Astrocyte (in vitro differentiated cells and primary cell): ENCODE data around the gene TBC1D5. TPM values are rescaled to one million over a fixed set of nuclear protein-coding genes. Genes with fewer than 3 reads are reported as not detected.
"Not testable (repeated sequence)": the region's sequence is repeated elsewhere in the genome, so short reads cannot be mapped to it uniquely, and the experiment has no call there.

Experiments used
- DNase-seq: peaks from one replicate; pipeline ENCODE4 v3.0.0-alpha.2; 2010; ENCODE audit warnings: low read depth
- FAIRE-seq: peaks from 2 replicates; lab custom pipeline; 2011; peaks lifted over from hg19 to GRCh38; lab: Jason Lieb, UNC
- H2AFZ ChIP-seq: 2 replicates; pipeline ENCODE4 v1.6.0; 2012; ENCODE audit warnings: low read depth, low read length, inconsistent platforms
- H3K27ac ChIP-seq: 2 replicates; pipeline ENCODE4 v1.5.1; 2011; ENCODE audit warnings: low read depth, low read length, inconsistent platforms
- H3K27me3 ChIP-seq: 2 replicates; pipeline ENCODE4 v1.6.0; 2011; ENCODE audit warnings: low read length, inconsistent platforms; ENCODE audit not compliant: insufficient read depth
- H3K36me3 ChIP-seq: 2 replicates; pipeline ENCODE4 v1.5.1; 2011; ENCODE audit warnings: low read length, inconsistent platforms; ENCODE audit not compliant: insufficient read depth
- H3K4me1 ChIP-seq: 2 replicates; pipeline ENCODE4 v1.5.1; 2011; ENCODE audit warnings: low read length, inconsistent platforms; ENCODE audit not compliant: insufficient read depth
- H3K4me2 ChIP-seq: 2 replicates; pipeline ENCODE4 v1.6.0; 2012; ENCODE audit warnings: low read length, inconsistent platforms
- H3K4me3 ChIP-seq: 2 replicates; pipeline ENCODE4 v1.5.1; 2011; ENCODE audit warnings: low read depth, mild to moderate bottlenecking, low read length, inconsistent platforms; ENCODE audit not compliant: insufficient read depth
- H3K79me2 ChIP-seq: 2 replicates; pipeline ENCODE4 v1.6.0; 2012; ENCODE audit warnings: mild to moderate bottlenecking, low read length, inconsistent platforms; ENCODE audit not compliant: insufficient read depth
- H3K9ac ChIP-seq: 2 replicates; pipeline ENCODE4 v1.6.0; 2012; ENCODE audit warnings: mild to moderate bottlenecking, low read length, inconsistent platforms
- H3K9me3 ChIP-seq: 2 replicates; pipeline ENCODE4 v1.5.1; 2012; ENCODE audit warnings: low read depth, mild to moderate bottlenecking, low read length, inconsistent platforms; ENCODE audit not compliant: insufficient read depth
- H4K20me1 ChIP-seq: 2 replicates; pipeline ENCODE4 v1.6.0; 2012; ENCODE audit warnings: low read length, inconsistent platforms; ENCODE audit not compliant: insufficient read depth
- H3K27ac Mint-ChIP-seq: one replicate; pipeline ENCODE4 v1.8.0; 2021; ENCODE audit warnings: mild to moderate bottlenecking, mixed read lengths; ENCODE audit not compliant: unreplicated experiment
- H3K27me3 Mint-ChIP-seq: one replicate; pipeline ENCODE4 v1.8.0; 2021; ENCODE audit warnings: low read depth, mixed read lengths; ENCODE audit not compliant: unreplicated experiment
- H3K36me3 Mint-ChIP-seq: one replicate; pipeline ENCODE4 v1.8.0; 2021; ENCODE audit warnings: low read depth, mixed read lengths; ENCODE audit not compliant: unreplicated experiment
- H3K4me1 Mint-ChIP-seq: one replicate; pipeline ENCODE4 v1.8.0; 2021; ENCODE audit warnings: low read depth, mixed read lengths; ENCODE audit not compliant: unreplicated experiment
- H3K4me3 Mint-ChIP-seq: one replicate; pipeline ENCODE4 v1.8.0; 2021; ENCODE audit warnings: mild to moderate bottlenecking, moderate library complexity, mixed read lengths; ENCODE audit not compliant: unreplicated experiment
- H3K9me3 Mint-ChIP-seq: one replicate; pipeline ENCODE4 v1.8.0; 2021; ENCODE audit warnings: mild to moderate bottlenecking, mixed read lengths; ENCODE audit not compliant: unreplicated experiment
- EZH2 ChIP-seq: IDR thresholded peaks from 2 replicates; pipeline ENCODE4 v1.6.1; 2012; ENCODE audit warnings: mild to moderate bottlenecking, low read length, inconsistent platforms; ENCODE audit not compliant: insufficient read depth
- total RNA-seq: library from RNA; stranded (reverse); gene quantifications from 2 replicates; pipeline ENCODE4 v1.2.1, GENCODE V29; 2021
- TF ChIP-seq, protein P1 (sequence below): IDR thresholded peaks from 2 replicates; pipeline ENCODE4 v1.5.1; 2011; ENCODE audit warnings: low read depth, mild to moderate bottlenecking, inconsistent platforms, low read length, moderate library complexity; ENCODE audit not compliant: insufficient read depth

Gene TBC1D5
- total RNA-seq, 1 donor from 2014 or later, result 23.0 TPM

DNA sequence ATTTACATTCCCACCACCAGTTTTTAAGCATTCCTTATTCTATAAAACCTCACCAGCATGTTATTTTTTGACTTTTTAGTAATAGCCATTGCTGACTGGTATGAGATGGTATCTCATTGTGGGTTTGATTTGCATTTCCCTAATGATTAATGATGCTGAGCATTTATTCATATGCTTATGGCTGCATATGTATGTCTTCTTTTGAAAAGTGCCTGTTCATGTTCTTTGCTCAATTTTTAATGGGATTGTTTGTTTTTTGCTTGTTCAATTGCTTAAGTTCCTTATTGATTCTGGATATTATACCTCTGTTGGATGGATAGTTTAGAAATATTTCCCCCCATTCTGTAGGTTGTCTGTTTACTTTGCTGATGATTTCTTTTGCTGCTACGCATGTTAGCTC, 16.1 kb downstream of the TBC1D5 start:
- Histone ChIP-seq H2AFZ (no peak overlapping the region), H3K79me2 (peaks cover 5% of the 10 kb centered on the region), H3K4me2 (no peak overlapping the region), H4K20me1 (no peaks in the 10 kb centered on the region), H3K36me3 (no peaks in the 10 kb centered on the region), H3K4me3 (no peak overlapping the region), H3K27ac (no peak overlapping the region), H3K9me3 (no peaks in the 10 kb centered on the region), H3K9ac (no peak overlapping the region), H3K27me3 (no peaks in the 10 kb centered on the region), H3K4me1 (no peaks in the 10 kb centered on the region)
- FAIRE-seq (no peak), DNase-seq (no peak)
- Mint-ChIP-seq H3K9me3 (no peaks in the 10 kb centered on the region), H3K36me3 (no peaks in the 10 kb centered on the region), H3K27me3 (no peaks in the 10 kb centered on the region), H3K27ac (no peak overlapping the region), H3K4me1 (peaks cover 3% of the 10 kb centered on the region), H3K4me3 (no peak overlapping the region)
- TF ChIP-seq EZH2, result no peak

DNA sequence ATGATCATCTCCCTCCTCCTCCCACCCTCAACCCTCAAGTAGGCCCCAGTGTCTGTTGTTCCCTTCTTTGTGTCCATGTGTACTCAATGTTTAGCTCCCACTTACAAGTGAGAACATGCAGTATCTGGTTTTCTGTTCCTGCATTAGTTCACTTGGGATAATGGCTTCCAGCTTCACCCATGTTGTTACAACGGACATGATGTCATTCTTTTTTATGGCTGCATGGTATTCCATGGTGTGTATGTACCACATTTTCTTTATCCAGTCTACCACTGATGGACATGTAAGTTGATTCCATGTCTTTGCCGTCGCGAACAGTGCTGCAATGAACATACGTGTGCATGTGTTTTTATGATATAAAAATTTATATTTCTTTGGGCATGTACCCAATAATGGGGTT, 16.6 kb downstream of the TBC1D5 start:
- not testable (repeated sequence) for H3K4me1 Mint-ChIP-seq, H3K9ac ChIP-seq, H3K27ac ChIP-seq, H3K27me3 Mint-ChIP-seq, H3K9me3 ChIP-seq, H4K20me1 ChIP-seq, FAIRE-seq, H3K36me3 Mint-ChIP-seq, H3K36me3 ChIP-seq, H3K4me3 Mint-ChIP-seq, H3K4me2 ChIP-seq, H3K79me2 ChIP-seq, H3K4me3 ChIP-seq, DNase-seq, H3K27ac Mint-ChIP-seq, H3K4me1 ChIP-seq, H3K27me3 ChIP-seq, H3K9me3 Mint-ChIP-seq, H2AFZ ChIP-seq

DNA sequence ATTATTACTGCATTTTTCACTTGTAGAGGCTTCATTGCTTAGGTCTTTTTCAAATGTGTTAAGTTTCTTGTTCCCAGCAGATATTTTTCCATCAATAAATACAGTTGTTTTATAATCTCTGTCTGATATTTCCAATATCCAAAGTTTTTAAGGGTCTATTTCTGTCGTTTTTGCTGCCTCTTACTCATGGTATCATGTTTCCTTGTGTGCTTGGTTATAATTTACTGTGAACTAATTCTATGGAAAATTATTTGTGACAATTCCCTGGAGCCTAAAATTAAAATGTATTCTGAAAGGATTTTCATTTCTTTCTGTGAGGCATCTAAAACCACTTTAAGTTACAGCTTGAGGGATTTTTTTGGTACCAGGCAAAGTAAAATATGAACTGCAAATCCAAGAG, 17.5 kb downstream of the TBC1D5 start:
- Mint-ChIP-seq H3K27me3 (no peaks in the 10 kb centered on the region), H3K4me1 (no peaks in the 10 kb centered on the region), H3K27ac (no peak overlapping the region), H3K36me3 (no peaks in the 10 kb centered on the region), H3K9me3 (no peaks in the 10 kb centered on the region), H3K4me3 (no peak overlapping the region)
- no peak overlapping the region for H2AFZ ChIP-seq
- no peak overlapping the region for H3K4me3 ChIP-seq
- H3K27me3 ChIP-seq, result no peaks in the 10 kb centered on the region
- no peaks in the 10 kb centered on the region for H3K4me1 ChIP-seq
- H3K79me2 ChIP-seq, result peaks cover 2% of the 10 kb centered on the region
- TF ChIP-seq, protein P1, sequence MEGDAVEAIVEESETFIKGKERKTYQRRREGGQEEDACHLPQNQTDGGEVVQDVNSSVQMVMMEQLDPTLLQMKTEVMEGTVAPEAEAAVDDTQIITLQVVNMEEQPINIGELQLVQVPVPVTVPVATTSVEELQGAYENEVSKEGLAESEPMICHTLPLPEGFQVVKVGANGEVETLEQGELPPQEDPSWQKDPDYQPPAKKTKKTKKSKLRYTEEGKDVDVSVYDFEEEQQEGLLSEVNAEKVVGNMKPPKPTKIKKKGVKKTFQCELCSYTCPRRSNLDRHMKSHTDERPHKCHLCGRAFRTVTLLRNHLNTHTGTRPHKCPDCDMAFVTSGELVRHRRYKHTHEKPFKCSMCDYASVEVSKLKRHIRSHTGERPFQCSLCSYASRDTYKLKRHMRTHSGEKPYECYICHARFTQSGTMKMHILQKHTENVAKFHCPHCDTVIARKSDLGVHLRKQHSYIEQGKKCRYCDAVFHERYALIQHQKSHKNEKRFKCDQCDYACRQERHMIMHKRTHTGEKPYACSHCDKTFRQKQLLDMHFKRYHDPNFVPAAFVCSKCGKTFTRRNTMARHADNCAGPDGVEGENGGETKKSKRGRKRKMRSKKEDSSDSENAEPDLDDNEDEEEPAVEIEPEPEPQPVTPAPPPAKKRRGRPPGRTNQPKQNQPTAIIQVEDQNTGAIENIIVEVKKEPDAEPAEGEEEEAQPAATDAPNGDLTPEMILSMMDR, result no peak
- no peak for TF ChIP-seq EZH2
- no peak overlapping the region for H3K4me2 ChIP-seq
- FAIRE-seq, result no peak
- H3K9me3 ChIP-seq, result no peaks in the 10 kb centered on the region
- no peaks in the 10 kb centered on the region for H4K20me1 ChIP-seq
- no peak overlapping the region for H3K9ac ChIP-seq
- no peak for DNase-seq
- no peaks in the 10 kb centered on the region for H3K36me3 ChIP-seq
- no peak overlapping the region for H3K27ac ChIP-seq

GRCh38 chr3:17724122-17724521, 18.3 kb downstream of the TBC1D5 start:
- H3K27ac ChIP-seq, result no peak overlapping the region
- H3K4me1 ChIP-seq, result no peaks in the 10 kb centered on the region
- H3K79me2 ChIP-seq, result peaks cover under 1% of the 10 kb centered on the region
- Mint-ChIP-seq H3K27me3 (no peaks in the 10 kb centered on the region), H3K9me3 (no peaks in the 10 kb centered on the region), H3K36me3 (no peaks in the 10 kb centered on the region), H3K27ac (no peak overlapping the region), H3K4me3 (no peak overlapping the region), H3K4me1 (no peaks in the 10 kb centered on the region)
- no peak overlapping the region for H2AFZ ChIP-seq
- H3K4me3 ChIP-seq, result no peak overlapping the region
- H3K4me2 ChIP-seq, result no peak overlapping the region
- H3K9ac ChIP-seq, result no peak overlapping the region
- FAIRE-seq, result no peak
- no peaks in the 10 kb centered on the region for H3K36me3 ChIP-seq
- no peaks in the 10 kb centered on the region for H3K9me3 ChIP-seq
- DNase-seq, result no peak
- no peaks in the 10 kb centered on the region for H3K27me3 ChIP-seq
- H4K20me1 ChIP-seq, result no peaks in the 10 kb centered on the region
- TF ChIP-seq, protein P1, result no peak
- TF ChIP-seq EZH2, result no peak
